Middle frontal gyrus (tissue), 1 donor: ENCODE measurements around the gene ZNF583.

Experiments
- DNase-seq: peaks from one replicate; pipeline ENCODE4 v3.0.0-alpha.2; 2015; ENCODE audit warnings: low spot score; ENCODE audit errors: extremely low spot score

Gene ZNF583

GRCh38 chr19:56403764-56404704, at the start of gene ZNF583:
Gene ZNF583, plus strand, starts transcription at chr19:56404332. Its CDS starts 2,783 bp downstream, at chr19:56407115.
- peak; percentile 85 for DNase-seq

- DNase-seq = no peak
Observed at GRCh38 chr19:56355517-56355916, 48.6 kb upstream of the ZNF583 start.

GRCh38 chr19:56356944-56357343, 47.2 kb upstream of the ZNF583 start:
- no peak for DNase-seq

GRCh38 chr19:56360841-56361240, 43.3 kb upstream of the ZNF583 start:
- no peak for DNase-seq

GRCh38 chr19:56367829-56368711, 36.1 kb upstream of the ZNF583 start:
- peak; percentile 80 for DNase-seq

- no peak for DNase-seq
Observed at GRCh38 chr19:56369886-56370676, 34.1 kb upstream of the ZNF583 start.

GRCh38 chr19:56372281-56372680, 31.9 kb upstream of the ZNF583 start:
- DNase-seq = no peak

- no peak for DNase-seq
Observed at GRCh38 chr19:56377105-56377924, 26.8 kb upstream of the ZNF583 start.

- no peak for DNase-seq
Observed at GRCh38 chr19:56383826-56384605, 20.1 kb upstream of the ZNF583 start.

- peak; percentile 97 for DNase-seq
Observed at GRCh38 chr19:56393119-56394012, 10.8 kb upstream of the ZNF583 start, which contains the start of gene ZNF582. Gene ZNF582, minus strand, starts transcription at chr19:56393534. Its CDS starts 1,782 bp downstream, at chr19:56391752.

GRCh38 chr19:56398809-56399208, 5.3 kb upstream of the ZNF583 start:
- no peak for DNase-seq

- no peak for DNase-seq
Observed at GRCh38 chr19:56400485-56400884, 3.6 kb upstream of the ZNF583 start.

- no peak for DNase-seq
Observed at GRCh38 chr19:56403261-56403660, 871 bp upstream of the ZNF583 start.

GRCh38 chr19:56404705-56405056, 549 bp downstream of the ZNF583 start:
- no peak for DNase-seq

GRCh38 chr19:56405062-56405461, 930 bp downstream of the ZNF583 start:
- DNase-seq = no peak

GRCh38 chr19:56423276-56423984, 19.3 kb downstream of the ZNF583 start:
- DNase-seq = no peak

GRCh38 chr19:56423985-56424353, 19.8 kb downstream of the ZNF583 start:
- DNase-seq = no peak

- no peak for DNase-seq
Observed at GRCh38 chr19:56441206-56441792, 37.2 kb downstream of the ZNF583 start.
